ENCODE data around the gene SULT1B1. TPM values are rescaled to one million over a fixed set of nuclear protein-coding genes. Genes with fewer than 3 reads are reported as not detected.

The SULT1B1 gene
- total RNA-seq, 1 donor from 2014 or later = 0.26 TPM

DNA sequence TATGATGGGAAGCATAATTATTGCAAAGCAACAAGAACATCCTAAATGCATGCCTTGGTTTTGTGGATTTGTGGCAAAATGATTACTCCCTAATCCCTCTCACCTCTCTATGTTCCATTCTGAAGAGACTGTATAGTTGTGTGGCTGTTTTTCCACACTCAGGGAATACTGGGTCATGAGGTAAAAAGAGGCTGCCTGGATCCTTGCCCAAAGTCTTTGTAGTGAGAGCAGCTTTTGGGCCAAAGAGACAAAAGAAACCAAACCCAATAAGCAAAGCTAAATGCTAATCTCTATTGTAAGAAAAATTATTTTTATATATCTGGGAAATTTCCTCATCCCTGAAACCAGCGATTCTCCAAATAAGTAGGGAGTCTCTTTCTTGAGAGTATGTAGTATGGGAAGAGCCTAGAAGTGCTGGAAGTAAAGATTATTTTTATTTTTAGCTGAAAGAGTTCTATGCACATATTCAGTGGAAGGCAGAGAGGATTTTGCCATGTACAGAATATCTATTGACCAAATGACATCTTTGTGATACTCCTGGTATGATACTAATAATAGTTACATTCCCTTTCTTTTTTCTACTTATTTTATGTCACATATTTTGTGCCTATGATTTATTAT lies 24.9 kb upstream of the SULT1B1 start:
- DNase-seq (ENCODE audit: low read depth) = no peak
- TF ChIP-seq, protein P1, sequence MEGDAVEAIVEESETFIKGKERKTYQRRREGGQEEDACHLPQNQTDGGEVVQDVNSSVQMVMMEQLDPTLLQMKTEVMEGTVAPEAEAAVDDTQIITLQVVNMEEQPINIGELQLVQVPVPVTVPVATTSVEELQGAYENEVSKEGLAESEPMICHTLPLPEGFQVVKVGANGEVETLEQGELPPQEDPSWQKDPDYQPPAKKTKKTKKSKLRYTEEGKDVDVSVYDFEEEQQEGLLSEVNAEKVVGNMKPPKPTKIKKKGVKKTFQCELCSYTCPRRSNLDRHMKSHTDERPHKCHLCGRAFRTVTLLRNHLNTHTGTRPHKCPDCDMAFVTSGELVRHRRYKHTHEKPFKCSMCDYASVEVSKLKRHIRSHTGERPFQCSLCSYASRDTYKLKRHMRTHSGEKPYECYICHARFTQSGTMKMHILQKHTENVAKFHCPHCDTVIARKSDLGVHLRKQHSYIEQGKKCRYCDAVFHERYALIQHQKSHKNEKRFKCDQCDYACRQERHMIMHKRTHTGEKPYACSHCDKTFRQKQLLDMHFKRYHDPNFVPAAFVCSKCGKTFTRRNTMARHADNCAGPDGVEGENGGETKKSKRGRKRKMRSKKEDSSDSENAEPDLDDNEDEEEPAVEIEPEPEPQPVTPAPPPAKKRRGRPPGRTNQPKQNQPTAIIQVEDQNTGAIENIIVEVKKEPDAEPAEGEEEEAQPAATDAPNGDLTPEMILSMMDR (IDR thresholded peaks at IDR 0.05; ENCODE audit: insufficient read depth, low read length, severe bottlenecking) = no peak
- no peak for FAIRE-seq

GRCh38 chr4:69782651-69783310 lies 22.4 kb upstream of the SULT1B1 start:
- TF ChIP-seq, protein P1 (IDR thresholded peaks at IDR 0.05; ENCODE audit: insufficient read depth, low read length, severe bottlenecking) = no peak

More for the DNA sequence above, 24.9 kb upstream of the SULT1B1 start:
- Histone ChIP-seq H3K36me3 (ENCODE audit: control insufficient read depth, insufficient read depth, low read length) (no peaks in the 10 kb centered on the region), H3K4me3 (ENCODE audit: low read depth, low read length) (no peak overlapping the region), H3K27me3 (ENCODE audit: control insufficient read depth, insufficient read depth, low read length) (no peaks in the 10 kb centered on the region)

DNA sequence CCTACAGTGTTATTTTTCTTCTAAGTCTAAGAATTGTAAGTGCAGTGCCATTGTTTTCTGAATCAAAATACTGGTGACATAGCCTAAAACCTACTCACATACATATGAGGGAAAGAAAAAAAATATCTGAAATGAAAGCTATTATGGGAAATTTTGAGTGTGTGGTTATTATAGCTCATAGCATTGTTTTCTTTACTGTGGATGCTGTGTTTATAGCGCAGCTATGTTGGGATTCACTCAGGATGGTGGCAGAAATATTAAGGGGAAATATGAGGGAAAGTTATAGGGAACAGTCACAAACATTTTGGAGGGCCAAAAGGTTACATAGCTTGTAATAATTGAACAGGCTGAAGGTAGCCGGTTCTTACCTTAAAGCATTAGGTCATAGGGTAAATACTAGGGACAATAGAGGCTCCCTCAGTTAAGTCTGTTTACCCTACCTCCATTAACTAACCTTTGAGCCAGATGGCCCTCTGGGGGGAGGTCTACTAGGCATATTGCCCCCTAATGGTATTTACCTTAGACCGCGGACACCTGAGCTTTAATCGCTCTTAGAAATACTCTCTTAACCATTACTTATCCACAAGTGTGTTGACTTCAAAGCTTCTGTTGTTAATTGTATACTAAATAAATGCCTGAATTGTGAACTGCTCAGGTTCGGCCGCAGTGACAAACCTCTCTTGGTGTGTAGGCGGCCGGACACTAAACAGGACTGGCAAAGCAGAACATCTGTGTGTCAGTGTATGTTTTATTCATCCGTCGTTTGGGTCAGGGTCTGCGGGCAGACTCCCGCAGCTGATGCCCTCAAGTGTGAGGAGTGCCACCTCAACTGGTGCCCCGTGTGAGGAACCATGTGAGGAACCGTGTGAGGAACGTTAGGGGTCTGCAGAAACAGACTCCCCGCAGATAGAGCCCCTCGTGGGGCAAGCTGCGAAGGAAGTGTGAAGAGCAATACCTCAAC lies 21.3 kb upstream of the SULT1B1 start:
- H3K4me3 ChIP-seq (ENCODE audit: low read depth, low read length) = no peak overlapping the region
- TF ChIP-seq, protein P1 (IDR thresholded peaks at IDR 0.05; ENCODE audit: insufficient read depth, low read length, severe bottlenecking) = no peak
- FAIRE-seq (no peak), DNase-seq (ENCODE audit: low read depth) (no peak)
- no peaks in the 10 kb centered on the region for H3K27me3 ChIP-seq (ENCODE audit: control insufficient read depth, insufficient read depth, low read length)
- H3K36me3 ChIP-seq (ENCODE audit: control insufficient read depth, insufficient read depth, low read length) = no peaks in the 10 kb centered on the region

More at GRCh38 chr4:69782651-69783310, 22.4 kb upstream of the SULT1B1 start:
- no peak overlapping the region for H3K4me3 ChIP-seq (ENCODE audit: low read depth, low read length)
- no peaks in the 10 kb centered on the region for H3K36me3 ChIP-seq (ENCODE audit: control insufficient read depth, insufficient read depth, low read length)
- H3K27me3 ChIP-seq (ENCODE audit: control insufficient read depth, insufficient read depth, low read length) = no peaks in the 10 kb centered on the region
- DNase-seq (ENCODE audit: low read depth) (no peak), FAIRE-seq (no peak)

DNA sequence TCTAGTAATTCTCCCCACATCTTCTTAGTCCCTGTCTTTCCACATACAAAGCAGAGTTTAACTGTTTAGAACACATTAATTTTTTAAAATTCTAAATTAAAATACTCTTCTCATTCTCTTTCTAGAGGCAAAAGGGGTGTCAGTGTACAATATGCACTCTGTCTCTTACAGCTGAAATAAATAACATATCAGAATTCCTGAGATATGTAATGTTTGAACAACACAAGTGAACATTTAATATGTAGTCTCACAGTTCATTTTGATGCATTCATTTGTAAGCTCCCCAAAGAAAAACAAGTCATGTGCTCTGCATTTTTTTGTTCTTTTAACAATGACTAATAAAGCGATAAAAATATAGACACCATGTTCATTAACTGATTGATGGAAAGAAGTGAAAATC lies 19.7 kb upstream of the SULT1B1 start:
- TF ChIP-seq, protein P1 (IDR thresholded peaks at IDR 0.05; ENCODE audit: insufficient read depth, low read length, severe bottlenecking) = no peak
- Histone ChIP-seq H3K36me3 (ENCODE audit: control insufficient read depth, insufficient read depth, low read length) (no peaks in the 10 kb centered on the region), H3K27me3 (ENCODE audit: control insufficient read depth, insufficient read depth, low read length) (no peaks in the 10 kb centered on the region), H3K4me3 (ENCODE audit: low read depth, low read length) (no peak overlapping the region)
- FAIRE-seq (no peak), DNase-seq (ENCODE audit: low read depth) (no peak)

DNA sequence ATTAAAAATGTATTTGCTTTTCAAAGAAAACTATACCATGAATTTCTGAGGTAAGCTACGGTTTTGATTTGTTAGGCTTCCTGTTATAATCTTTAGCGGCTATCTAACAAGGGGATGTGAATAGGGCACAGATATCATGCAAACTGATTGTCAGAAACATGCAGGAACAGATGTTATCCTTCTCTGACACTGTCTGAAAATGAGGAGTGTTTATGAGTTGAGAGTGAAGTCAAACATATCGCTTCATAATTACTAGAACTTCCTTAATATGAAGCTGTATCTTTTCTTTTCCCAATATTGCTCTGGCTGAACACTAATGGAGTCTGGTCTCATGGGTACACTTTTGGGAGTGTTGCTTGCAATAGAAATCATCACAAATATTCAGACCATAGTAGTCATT lies 16.3 kb upstream of the SULT1B1 start:
- Histone ChIP-seq H3K27me3 (ENCODE audit: control insufficient read depth, insufficient read depth, low read length) (no peaks in the 10 kb centered on the region), H3K36me3 (ENCODE audit: control insufficient read depth, insufficient read depth, low read length) (no peaks in the 10 kb centered on the region), H3K4me3 (ENCODE audit: low read depth, low read length) (no peak overlapping the region)
- DNase-seq (ENCODE audit: low read depth) (no peak), FAIRE-seq (no peak)
- TF ChIP-seq, protein P1 (IDR thresholded peaks at IDR 0.05; ENCODE audit: insufficient read depth, low read length, severe bottlenecking) = no peak
